Heart left ventricle (tissue), 13 donors: ENCODE results near the gene CDH10.

Source experiments
- POLR2A ChIP-seq, 2 donors: fragments of 450-650 bp; IDR thresholded peaks; one replicate each; pipeline ENCODE4 v1.6.1; 2017; ENCODE audit warnings: antibody characterized with exemption in 2 of 2, mild to moderate bottlenecking in 2 of 2, moderate library complexity in 2 of 2
- TF ChIP-seq, protein P1 (sequence below), 12 donors: fragments of 200-600 bp; sonication (generic) in 4 of 12; IDR thresholded peaks; one replicate each; pipeline versions ENCODE4 v1.5.0 to v1.8.0; 2018 to 2022; ENCODE audit warnings: antibody characterized with exemption in 12 of 12, mild to moderate bottlenecking in 5 of 12
- donor health status: ischemic (EF 13 %, LVEDD 7.1; RV severe dilation, severe dysfunction).
- donor health status: DM: no; HTN: yes; CAD: no.
- donor health status: DM: no; HTN: no; CAD: no.
- donor health status: ischemic (EF 25% LVEDD 6.9; RV normal size, moderate dysfunction).
- donor health status: ischemic (EF 25% LVEDD 5.7; RV mildly dilated, moderate dysfunction).
- donor health status: ischemic (EF 35%, LVEDD 5.7; RV mildly dilated, moderate dysfunction).
- donor health status: nonischemic (EF 11% LVEDD 7.7; RV severe dilation, severe dysfunction).
- donor health status: DM: yes; HTN: yes; CAD: no.
- donor health status: PGD.
- donor health status: ischemic (EF 29% LVEDD 5.4; RV normal size, mild dysfunction).
- donor health status: nonischemic (EF 23%, LVEDD 6.1; RV moderate dilation, normal function).

DNA sequence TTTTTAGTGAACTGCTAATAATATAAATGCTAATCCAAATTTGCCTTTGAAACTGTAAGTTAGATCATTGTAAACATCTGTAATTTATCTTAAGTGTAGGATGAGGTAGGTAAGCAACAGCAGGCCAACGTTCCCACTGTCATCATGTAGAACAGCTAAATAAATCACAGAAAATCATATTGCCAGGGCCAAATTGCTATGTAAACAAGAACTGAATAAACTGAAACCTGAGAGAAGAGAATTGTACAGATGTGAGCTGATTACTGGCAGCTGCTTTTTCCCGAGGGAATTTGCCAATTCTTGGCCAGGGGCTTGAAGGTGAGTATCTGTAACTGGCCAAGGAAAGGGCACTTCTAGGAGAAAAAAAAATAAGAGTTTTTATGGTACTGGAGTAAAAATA lies 97.6 kb downstream of the CDH10 start:
- TF ChIP-seq, protein P1, sequence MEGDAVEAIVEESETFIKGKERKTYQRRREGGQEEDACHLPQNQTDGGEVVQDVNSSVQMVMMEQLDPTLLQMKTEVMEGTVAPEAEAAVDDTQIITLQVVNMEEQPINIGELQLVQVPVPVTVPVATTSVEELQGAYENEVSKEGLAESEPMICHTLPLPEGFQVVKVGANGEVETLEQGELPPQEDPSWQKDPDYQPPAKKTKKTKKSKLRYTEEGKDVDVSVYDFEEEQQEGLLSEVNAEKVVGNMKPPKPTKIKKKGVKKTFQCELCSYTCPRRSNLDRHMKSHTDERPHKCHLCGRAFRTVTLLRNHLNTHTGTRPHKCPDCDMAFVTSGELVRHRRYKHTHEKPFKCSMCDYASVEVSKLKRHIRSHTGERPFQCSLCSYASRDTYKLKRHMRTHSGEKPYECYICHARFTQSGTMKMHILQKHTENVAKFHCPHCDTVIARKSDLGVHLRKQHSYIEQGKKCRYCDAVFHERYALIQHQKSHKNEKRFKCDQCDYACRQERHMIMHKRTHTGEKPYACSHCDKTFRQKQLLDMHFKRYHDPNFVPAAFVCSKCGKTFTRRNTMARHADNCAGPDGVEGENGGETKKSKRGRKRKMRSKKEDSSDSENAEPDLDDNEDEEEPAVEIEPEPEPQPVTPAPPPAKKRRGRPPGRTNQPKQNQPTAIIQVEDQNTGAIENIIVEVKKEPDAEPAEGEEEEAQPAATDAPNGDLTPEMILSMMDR (IDR thresholded peaks at IDR 0.05): no peak
- TF ChIP-seq POLR2A (IDR thresholded peaks at IDR 0.05): no peak
